Fibroblast of the aortic adventitia (primary cell): ENCODE measurements around the gene ACOT4. TPM values are rescaled to one million over a fixed set of nuclear protein-coding genes. Genes with fewer than 3 reads are reported as not detected.
A peak's percentile ranks its signal among the peaks of the same experiment; 100 is the strongest.
"Not testable (repeated sequence)": the region's sequence is repeated elsewhere in the genome, so short reads cannot be mapped to it uniquely, and the experiment has no call there.

Experiments
- DNase-seq: peaks from one replicate; pipeline ENCODE4 v3.0.0-alpha.2; 2010; ENCODE audit warnings: low read depth
- H3K4me3 ChIP-seq: 2 replicates; pipeline ENCODE4 v1.5.1; 2011; ENCODE audit warnings: low read depth, mild to moderate bottlenecking, control low read depth, low read length, moderate library complexity
- CTCF ChIP-seq: IDR thresholded peaks from 2 replicates; pipeline ENCODE4 v1.5.1; 2011; ENCODE audit warnings: mild to moderate bottlenecking, low read length, control low read depth, inconsistent platforms; ENCODE audit not compliant: insufficient read depth
- total RNA-seq: library from RNA; depleted of rRNA; stranded (reverse); fragments of >200 nt; gene quantifications from 2 replicates; pipeline ENCODE4 v1.2.3, GENCODE V29; 2012; ENCODE audit warnings: low replicate concordance

Gene ACOT4
- total RNA-seq, 1 donor, result 0.72 TPM

GRCh38 chr14:73567358-73567757 is 24.3 kb upstream of the ACOT4 start:
- TF ChIP-seq CTCF, result no peak
- DNase-seq, result no peak
- peak overlapping the region; percentile 0 for H3K4me3 ChIP-seq

- TF ChIP-seq CTCF, result no peak
- H3K4me3 ChIP-seq, result peak overlapping the region; percentile 75
- DNase-seq, result peak; percentile 48
Observed at GRCh38 chr14:73567951-73568885, 23.5 kb upstream of the ACOT4 start.

- peak overlapping the region; percentile 75 for H3K4me3 ChIP-seq
- not testable (repeated sequence) for DNase-seq
Observed at GRCh38 chr14:73568886-73569184, 22.8 kb upstream of the ACOT4 start.

GRCh38 chr14:73569185-73569958 is 22.3 kb upstream of the ACOT4 start, which contains the start of gene ACOT2:
ACOT2 (plus strand) TSS chr14:73569213; CDS start chr14:73569241, 28 bp downstream.
- H3K4me3 ChIP-seq, result peak within 1 kb of the TSS; percentile 75
- TF ChIP-seq CTCF, result peak; percentile 9
- peak; percentile 94 for DNase-seq

GRCh38 chr14:73570913-73571312 is 20.8 kb upstream of the ACOT4 start:
- H3K4me3 ChIP-seq, result not testable (repeated sequence)
- peak; percentile 30 for DNase-seq
- peak; percentile 59 for TF ChIP-seq CTCF

- not testable (repeated sequence) for DNase-seq, H3K4me3 ChIP-seq
Observed at GRCh38 chr14:73573034-73573433, 18.6 kb upstream of the ACOT4 start.

- not testable (repeated sequence) for DNase-seq, H3K4me3 ChIP-seq
Observed at GRCh38 chr14:73573740-73574139, 17.9 kb upstream of the ACOT4 start.

- not testable (repeated sequence) for H3K4me3 ChIP-seq, DNase-seq
Observed at GRCh38 chr14:73574251-73574650, 17.4 kb upstream of the ACOT4 start.
